Dermis lymphatic vessel endothelial cell (primary cell): ENCODE measurements around the gene CD82. TPM values are rescaled to one million over a fixed set of nuclear protein-coding genes. Genes with fewer than 3 reads are reported as not detected.

Experiments
- total RNA-seq: library from RNA; depleted of rRNA; stranded (reverse); fragments of >200 nt; gene quantifications from 2 replicates; pipeline ENCODE4 v1.2.1, GENCODE V29; 2014

CD82 gene, protein sequence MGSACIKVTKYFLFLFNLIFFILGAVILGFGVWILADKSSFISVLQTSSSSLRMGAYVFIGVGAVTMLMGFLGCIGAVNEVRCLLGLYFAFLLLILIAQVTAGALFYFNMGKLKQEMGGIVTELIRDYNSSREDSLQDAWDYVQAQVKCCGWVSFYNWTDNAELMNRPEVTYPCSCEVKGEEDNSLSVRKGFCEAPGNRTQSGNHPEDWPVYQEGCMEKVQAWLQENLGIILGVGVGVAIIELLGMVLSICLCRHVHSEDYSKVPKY
- 4.6 and 5.5 TPM in 2 replicates for total RNA-seq

DNA sequence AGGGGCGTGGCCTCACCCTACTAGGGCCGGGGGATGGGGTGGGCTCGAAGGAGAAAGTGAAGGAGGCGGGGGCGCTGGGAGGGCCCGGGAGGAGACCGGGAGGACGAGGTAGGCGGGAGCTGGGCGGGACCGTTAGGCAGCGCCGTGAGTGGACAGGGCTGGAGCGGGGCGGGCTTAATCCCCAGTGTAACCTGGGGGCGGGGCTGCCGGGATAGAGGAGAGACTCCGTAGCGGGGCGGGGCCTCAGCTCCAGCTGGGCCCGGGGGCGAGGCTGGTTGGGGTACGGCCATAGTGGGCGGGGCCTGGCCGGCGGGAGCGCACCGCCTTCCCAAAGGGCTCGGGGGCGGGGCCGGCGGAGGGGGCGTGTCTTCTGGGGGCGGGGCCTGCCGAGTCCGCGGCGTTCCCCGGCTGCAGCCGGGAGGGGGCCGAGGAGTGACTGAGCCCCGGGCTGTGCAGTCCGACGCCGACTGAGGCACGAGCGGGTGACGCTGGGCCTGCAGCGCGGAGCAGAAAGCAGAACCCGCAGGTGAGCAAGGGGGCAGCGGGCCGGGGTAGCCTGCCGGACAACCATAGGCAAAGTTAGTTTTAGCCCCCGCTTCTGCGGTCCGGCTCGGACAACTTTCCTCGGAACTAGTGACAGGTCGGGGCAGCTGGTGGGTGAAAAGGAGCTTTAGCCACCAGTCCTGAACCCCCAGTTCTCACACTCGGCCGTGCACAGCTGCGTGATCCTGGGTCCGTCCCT is at the start of gene CD82:
TSS of gene CD82 (plus strand) at position 453 of the 742 bp plus-strand sequence. CDS start 29,000 bp downstream, outside the sequence.

Other genes starting within 250 kb of the CD82 start
- 29.3 and 43.7 TPM in 2 replicates for gene TSPAN18, start 161.3 kb downstream of the CD82 start, total RNA-seq